HG02571 (cell line): ENCODE results near the gene NRIP2.

Source experiments
- ATAC-seq: cut with Tn5 transposase; IDR thresholded peaks from one replicate; pipeline ENCODE4 v1.9.1; 2021; ENCODE audit warnings: mild to moderate bottlenecking, moderate library complexity; ENCODE audit not compliant: unreplicated experiment

The NRIP2 gene

GRCh38 chr12:2845280-2845679 is 10.4 kb upstream of the NRIP2 start:
- ATAC-seq = no peak

- ATAC-seq = no peak
These were observed 10.0 kb upstream of the NRIP2 start for GRCh38 chr12:2844786-2845185.

GRCh38 chr12:2842948-2843347 is 8.1 kb upstream of the NRIP2 start:
- no peak for ATAC-seq

GRCh38 chr12:2841056-2841650 is 6.3 kb upstream of the NRIP2 start:
- ATAC-seq = no peak

- no peak for ATAC-seq
These were observed 1.7 kb upstream of the NRIP2 start for GRCh38 chr12:2836574-2836973.

- ATAC-seq = no peak
These were observed 1.0 kb upstream of the NRIP2 start for GRCh38 chr12:2835691-2836403.

GRCh38 chr12:2833810-2834209 is 1.0 kb downstream of the NRIP2 start:
- ATAC-seq = no peak

- no peak for ATAC-seq
These were observed 1.5 kb downstream of the NRIP2 start for GRCh38 chr12:2833327-2833726.

- ATAC-seq = no peak
These were observed 2.2 kb downstream of the NRIP2 start for GRCh38 chr12:2832550-2833127.

GRCh38 chr12:2829275-2829674 is 5.6 kb downstream of the NRIP2 start:
- ATAC-seq = no peak

GRCh38 chr12:2826721-2827515 is 7.9 kb downstream of the NRIP2 start:
- no peak for ATAC-seq

GRCh38 chr12:2826036-2826435 is 8.8 kb downstream of the NRIP2 start:
- no peak for ATAC-seq

- no peak for ATAC-seq
These were observed 9.7 kb downstream of the NRIP2 start for GRCh38 chr12:2825132-2825531.

GRCh38 chr12:2824541-2824940 is 10.3 kb downstream of the NRIP2 start:
- no peak for ATAC-seq

GRCh38 chr12:2823483-2823882 is 11.4 kb downstream of the NRIP2 start:
- ATAC-seq = no peak

GRCh38 chr12:2820432-2820831 is 14.4 kb downstream of the NRIP2 start:
- ATAC-seq = no peak

GRCh38 chr12:2819810-2820209 is 15.0 kb downstream of the NRIP2 start:
- ATAC-seq = no peak

- ATAC-seq = no peak
These were observed 21.3 kb downstream of the NRIP2 start for GRCh38 chr12:2813214-2814185.

- peak; percentile 98 for ATAC-seq
These were observed 22.3 kb downstream of the NRIP2 start, which contains the start of gene ITFG2 for GRCh38 chr12:2812290-2813213. ITFG2 (plus strand) TSS chr12:2812668; CDS start chr12:2812761, 93 bp downstream.
